GM19463 (cell line): ENCODE measurements around the gene RSPH1.
A peak's percentile ranks its signal among the peaks of the same experiment; 100 is the strongest.
"Not testable (repeated sequence)": the region's sequence is repeated elsewhere in the genome, so short reads cannot be mapped to it uniquely, and the experiment has no call there.

Source experiments
- ATAC-seq: cut with Tn5 transposase; IDR thresholded peaks from one replicate; pipeline ENCODE4 v1.9.1; 2021; ENCODE audit warnings: mild to moderate bottlenecking, moderate library complexity; ENCODE audit not compliant: unreplicated experiment

RSPH1 gene

GRCh38 chr21:42489991-42490390, 6.0 kb downstream of the RSPH1 start:
- no peak for ATAC-seq

DNA sequence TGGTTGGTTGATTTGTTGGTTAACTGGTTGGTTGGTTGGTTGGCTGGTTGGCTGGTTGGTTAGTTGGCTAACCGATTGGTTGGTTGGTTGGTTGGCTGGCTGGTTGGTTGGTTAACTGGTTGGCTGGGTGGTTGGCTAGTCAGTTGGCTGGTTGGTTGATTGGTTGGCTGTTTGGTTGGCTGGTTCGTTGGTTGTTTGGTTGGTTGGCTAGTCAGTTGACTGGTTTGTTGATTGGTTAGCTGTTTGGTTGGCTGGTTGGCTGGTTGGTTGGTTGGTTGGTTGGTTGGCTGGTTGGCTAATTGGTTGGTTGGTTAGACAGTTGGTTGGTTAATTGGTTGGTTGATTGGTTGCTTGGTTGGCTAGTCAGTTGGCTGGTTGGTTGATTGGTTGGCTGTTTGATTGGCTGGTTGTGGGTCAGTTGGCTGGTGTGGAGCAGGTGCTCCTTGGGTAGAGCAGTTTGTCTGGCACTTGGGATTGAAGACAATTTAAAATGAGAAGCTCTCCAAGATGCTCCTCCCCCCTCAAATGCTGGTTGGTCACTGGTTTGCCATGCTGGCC, 6.9 kb downstream of the RSPH1 start:
- ATAC-seq: no peak

DNA sequence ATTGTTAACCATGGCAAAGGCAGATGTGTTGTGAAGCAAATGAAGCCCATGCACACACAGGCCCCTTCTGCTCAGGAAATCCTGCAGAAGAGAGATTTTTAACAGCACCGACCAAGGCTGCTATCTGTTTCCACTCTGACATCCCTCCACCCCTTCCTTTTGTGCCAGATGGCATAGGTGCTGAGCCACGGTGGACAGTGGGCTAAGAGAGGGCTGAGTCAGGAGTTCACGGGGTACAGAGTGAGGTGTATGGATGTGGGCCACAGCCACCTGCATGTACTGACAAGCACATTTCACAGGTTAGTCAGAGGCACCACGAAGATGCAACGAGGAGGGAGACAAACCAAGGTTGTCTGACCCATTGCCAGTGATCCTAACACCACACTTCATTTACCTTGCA, 9.5 kb downstream of the RSPH1 start:
- ATAC-seq: no peak

GRCh38 chr21:42486072-42486471, 10.0 kb downstream of the RSPH1 start:
- ATAC-seq: no peak

- no peak for ATAC-seq
Measured at GRCh38 chr21:42484966-42485365, 11.1 kb downstream of the RSPH1 start.

DNA sequence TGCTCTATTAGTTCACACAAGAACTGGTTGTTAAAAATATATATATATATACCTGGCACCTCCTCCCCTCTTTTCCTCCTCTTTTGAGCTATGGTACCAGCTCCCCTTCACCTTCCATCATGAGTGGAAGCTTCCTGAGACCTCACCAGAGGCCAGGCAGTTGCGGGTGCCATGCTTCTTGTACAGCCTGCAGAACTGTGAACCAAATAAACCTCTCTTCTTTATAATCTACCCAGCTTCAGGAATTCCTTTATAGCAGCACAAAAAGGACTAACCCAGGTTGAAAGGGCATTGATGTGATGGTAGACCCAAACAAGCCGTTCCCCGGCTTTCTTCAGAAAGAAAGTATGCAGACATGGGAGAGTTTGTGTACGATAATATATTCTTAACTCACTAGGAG, 14.9 kb downstream of the RSPH1 start:
- ATAC-seq: no peak

GRCh38 chr21:42480736-42481135, 15.3 kb downstream of the RSPH1 start:
- ATAC-seq: no peak

GRCh38 chr21:42479582-42479981, 16.4 kb downstream of the RSPH1 start:
- ATAC-seq: no peak

GRCh38 chr21:42478504-42478903, 17.5 kb downstream of the RSPH1 start:
- no peak for ATAC-seq

DNA sequence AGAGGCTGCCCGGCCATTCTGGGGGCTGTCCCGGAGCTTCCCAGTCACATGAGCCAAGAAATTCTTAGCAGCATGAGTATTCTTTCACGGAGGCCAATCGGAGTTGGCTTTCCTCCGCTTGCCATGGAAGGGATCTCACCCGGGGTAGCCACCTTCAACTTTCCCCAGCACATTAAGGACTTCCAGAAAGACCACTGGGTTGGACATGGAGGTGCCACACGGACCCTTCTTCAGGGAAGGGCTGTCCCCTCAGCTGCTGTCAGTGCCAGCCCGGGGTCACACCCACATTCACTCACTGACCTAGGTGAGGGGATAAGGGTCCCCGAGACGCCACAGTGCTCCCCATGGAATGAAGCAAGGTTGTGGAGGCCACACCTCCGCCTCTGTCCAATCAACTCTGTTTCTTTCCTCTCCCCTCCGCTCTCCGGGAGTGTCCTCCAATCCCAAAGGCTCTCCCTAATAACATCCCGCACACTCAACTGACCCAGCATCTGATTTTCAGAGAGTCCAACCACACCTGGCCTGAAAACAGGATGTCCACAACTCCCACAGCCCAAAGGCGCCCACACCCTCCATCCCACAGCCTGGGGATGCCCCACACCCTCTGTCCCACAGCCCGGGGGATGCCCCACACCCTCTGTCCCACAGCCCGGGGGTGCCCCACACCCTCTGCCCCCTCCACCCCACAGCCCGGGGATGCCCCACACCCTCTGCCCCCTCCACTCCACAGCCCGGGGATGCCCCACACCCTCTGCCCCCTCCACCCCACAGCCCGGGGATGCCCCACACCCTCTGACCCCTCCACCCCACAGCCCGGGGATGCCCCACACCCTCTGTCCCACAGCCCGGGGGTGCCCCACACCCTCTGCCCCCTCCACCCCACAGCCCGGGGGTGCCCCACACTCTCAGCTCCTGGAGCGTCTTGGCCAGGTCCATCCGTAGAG, 19.4 kb downstream of the RSPH1 start:
- no peak for ATAC-seq

DNA sequence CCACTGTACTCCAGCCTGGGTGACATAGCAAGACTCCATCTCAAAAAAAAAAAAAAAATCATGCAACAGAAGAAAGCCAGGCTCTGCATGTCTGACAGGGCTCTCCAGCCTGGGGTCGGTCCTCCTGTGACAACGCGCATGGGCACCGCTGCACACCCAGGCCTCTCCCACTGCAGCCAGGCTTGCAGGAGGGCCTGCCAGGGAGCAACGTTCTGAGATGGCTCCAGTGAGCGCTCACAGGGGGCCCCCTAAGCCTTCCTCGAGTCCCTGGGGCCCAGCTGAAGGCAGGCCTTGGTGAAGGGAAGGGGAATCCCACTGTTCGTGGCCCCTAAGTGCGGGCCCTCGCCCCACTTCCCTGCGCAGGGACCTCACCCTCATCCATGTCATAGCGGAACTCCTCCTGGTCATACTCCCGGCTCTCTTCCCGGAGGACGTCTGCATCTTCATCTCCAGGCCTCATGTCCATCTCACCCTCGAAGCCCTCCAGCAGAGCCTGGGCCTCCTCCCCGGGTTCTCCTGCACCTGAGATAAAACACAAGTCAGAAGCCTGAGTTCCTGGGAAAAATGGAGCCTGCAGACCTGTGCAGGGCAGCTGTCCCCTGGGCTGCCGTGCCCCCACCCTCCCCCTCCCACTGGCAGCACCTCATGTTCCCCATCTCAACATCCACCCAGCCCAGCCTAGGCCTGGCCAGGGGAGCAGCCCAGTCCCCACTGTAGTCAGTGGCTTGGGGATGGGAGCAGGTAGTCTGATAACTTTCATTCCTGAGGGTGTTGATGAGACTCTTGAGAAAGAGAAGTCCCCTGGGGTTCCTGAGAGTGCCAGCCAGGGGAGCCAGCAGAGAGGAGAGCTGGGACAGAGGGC, 20.3 kb downstream of the RSPH1 start:
- no peak for ATAC-seq

GRCh38 chr21:42475036-42475435, 21.0 kb downstream of the RSPH1 start:
- ATAC-seq: no peak

GRCh38 chr21:42474043-42474831, 21.8 kb downstream of the RSPH1 start:
- peak; percentile 72 for ATAC-seq

GRCh38 chr21:42473498-42474042, 22.5 kb downstream of the RSPH1 start:
- ATAC-seq: no peak

GRCh38 chr21:42472521-42472920, 23.5 kb downstream of the RSPH1 start:
- no peak for ATAC-seq

GRCh38 chr21:42471716-42472330, 24.2 kb downstream of the RSPH1 start:
- ATAC-seq: no peak

GRCh38 chr21:42471206-42471605, 24.8 kb downstream of the RSPH1 start:
- ATAC-seq: no peak

- not testable (repeated sequence) for ATAC-seq
Measured at GRCh38 chr21:42469726-42470125, 26.3 kb downstream of the RSPH1 start.

DNA sequence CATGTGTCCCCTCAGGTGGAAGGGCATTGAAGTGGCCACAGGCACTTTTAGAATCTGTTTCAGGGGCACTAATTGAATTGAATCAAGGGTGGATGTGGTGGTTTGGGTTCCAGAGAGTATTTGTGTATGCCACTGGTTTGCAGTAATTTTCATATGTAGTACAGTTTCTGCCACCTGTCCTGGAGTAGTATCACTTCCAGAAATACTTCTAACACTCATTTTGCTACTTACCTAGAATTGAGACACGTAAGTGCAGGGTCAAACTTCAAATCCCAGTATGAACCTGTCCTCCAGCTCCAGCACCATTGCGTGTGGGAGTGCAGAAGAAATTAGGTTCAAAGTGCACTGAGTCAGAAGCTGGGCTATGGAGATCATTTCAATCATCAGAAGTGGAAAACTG, 26.8 kb downstream of the RSPH1 start:
- peak; percentile 35 for ATAC-seq
